ENCODE results near the gene UBE2D3.
"Not testable (repeated sequence)": the region's sequence is repeated elsewhere in the genome, so short reads cannot be mapped to it uniquely, and the experiment has no call there.

UBE2D3 gene

GRCh38 chr4:102829803-102830202 lies 2.5 kb upstream of the UBE2D3 start:
- no peak for DNase-seq (ENCODE audit: low spot score)

- DNase-seq (ENCODE audit: low spot score): no peak
Measured at GRCh38 chr4:102828497-102828808, 1.1 kb upstream of the UBE2D3 start.

- DNase-seq (ENCODE audit: low spot score): peak; percentile 90
Measured at GRCh38 chr4:102827674-102828496, 534 bp upstream of the UBE2D3 start.

GRCh38 chr4:102826105-102826889 lies 1.1 kb downstream of the UBE2D3 start:
- DNase-seq (ENCODE audit: low spot score): no peak

- peak; percentile 23 for DNase-seq (ENCODE audit: low spot score)
Measured at GRCh38 chr4:102825261-102826091, 1.9 kb downstream of the UBE2D3 start.

GRCh38 chr4:102824398-102824797 lies 3.0 kb downstream of the UBE2D3 start:
- DNase-seq (ENCODE audit: low spot score): no peak

- no peak for DNase-seq (ENCODE audit: low spot score)
Measured at GRCh38 chr4:102823897-102824296, 3.5 kb downstream of the UBE2D3 start.

GRCh38 chr4:102823464-102823863 lies 3.9 kb downstream of the UBE2D3 start:
- DNase-seq (ENCODE audit: low spot score): no peak

GRCh38 chr4:102819588-102820365 lies 7.6 kb downstream of the UBE2D3 start:
- DNase-seq (ENCODE audit: low spot score): no peak

GRCh38 chr4:102819100-102819499 lies 8.3 kb downstream of the UBE2D3 start:
- DNase-seq (ENCODE audit: low spot score): not testable (repeated sequence)

GRCh38 chr4:102817613-102818268 lies 9.6 kb downstream of the UBE2D3 start:
- no peak for DNase-seq (ENCODE audit: low spot score)

- DNase-seq (ENCODE audit: low spot score): no peak
Measured at GRCh38 chr4:102817021-102817605, 10.2 kb downstream of the UBE2D3 start.

- no peak for DNase-seq (ENCODE audit: low spot score)
Measured at GRCh38 chr4:102815981-102816380, 11.4 kb downstream of the UBE2D3 start.

GRCh38 chr4:102809691-102810090 lies 17.7 kb downstream of the UBE2D3 start:
- no peak for DNase-seq (ENCODE audit: low spot score)

- no peak for DNase-seq (ENCODE audit: low spot score)
Measured at GRCh38 chr4:102809190-102809589, 18.2 kb downstream of the UBE2D3 start.

- DNase-seq (ENCODE audit: low spot score): no peak
Measured at GRCh38 chr4:102808009-102808408, 19.3 kb downstream of the UBE2D3 start.

GRCh38 chr4:102807345-102807744 lies 20.0 kb downstream of the UBE2D3 start:
- no peak for DNase-seq (ENCODE audit: low spot score)

GRCh38 chr4:102799816-102800215 lies 27.5 kb downstream of the UBE2D3 start:
- no peak for DNase-seq (ENCODE audit: low spot score)

- no peak for DNase-seq (ENCODE audit: low spot score)
Measured at GRCh38 chr4:102794999-102795398, 32.4 kb downstream of the UBE2D3 start.

GRCh38 chr4:102792361-102792936 lies 34.9 kb downstream of the UBE2D3 start:
- DNase-seq (ENCODE audit: low spot score): no peak
